ENCODE measurements around the gene ANXA2R. TPM values are rescaled to one million over a fixed set of nuclear protein-coding genes. Genes with fewer than 3 reads are reported as not detected.

The ANXA2R gene
- total RNA-seq, 4 donors from 2014 or later = 1.5 to 4.2 (median 2.0) TPM

GRCh38 chr5:43014522-43014921 lies 25.6 kb downstream of the ANXA2R start:
- no peak overlapping the region for H3K27ac ChIP-seq (replicated peaks in 1 of 4)
- DNase-seq (ENCODE audit: extremely low spot score) = no peak
- no peak overlapping the region for H3K4me3 ChIP-seq
- TF ChIP-seq EP300 (IDR thresholded peaks at IDR 0.05) = no peak
- TF ChIP-seq CTCF (IDR thresholded peaks at IDR 0.05) = no peak
- TF ChIP-seq POLR2AphosphoS5 (IDR thresholded peaks at IDR 0.05) = no peak
- TF ChIP-seq POLR2A (IDR thresholded peaks at IDR 0.05; ENCODE audit: low read depth) = no peak
- H3K27me3 ChIP-seq = peaks cover 0 to 59% (median 27%) of the 10 kb centered on the region in 4 donors
- H3K36me3 ChIP-seq = no peaks in the 10 kb centered on the region
- H3K4me1 ChIP-seq = peaks cover 4 to 25% (median 12%) of the 10 kb centered on the region in 4 donors
- no peaks in the 10 kb centered on the region for H3K9me3 ChIP-seq
- intact Hi-C loops (cut with DNase I) = no loop called here

GRCh38 chr5:43010935-43011315 lies 29.2 kb downstream of the ANXA2R start:
- Histone ChIP-seq H3K27me3 (peaks cover 3 to 59% (median 27%) of the 10 kb centered on the region in 4 donors), H3K36me3 (no peaks in the 10 kb centered on the region), H3K9me3 (no peaks in the 10 kb centered on the region), H3K4me3 (no peak overlapping the region), H3K4me1 (peaks cover 4 to 27% (median 14%) of the 10 kb centered on the region in 4 donors), H3K27ac (replicated peaks in 1 of 4) (peak overlapping the region in 2 of 4 donors; percentile 77 to 84)
- TF ChIP-seq POLR2AphosphoS5 (IDR thresholded peaks at IDR 0.05) (peak in 1 of 2 donors; percentile 9), EP300 (IDR thresholded peaks at IDR 0.05) (no peak), POLR2A (IDR thresholded peaks at IDR 0.05; ENCODE audit: low read depth) (no peak), CTCF (IDR thresholded peaks at IDR 0.05) (no peak)
- intact Hi-C loops (cut with DNase I) = no loop called here
- DNase-seq (ENCODE audit: extremely low spot score) = no peak
- WGBS = 63% methylated on average over 3 of the region's 3 CpGs

- TF ChIP-seq POLR2AphosphoS5 (IDR thresholded peaks at IDR 0.05) (peak; percentile 77 to 89), CTCF (IDR thresholded peaks at IDR 0.05) (no peak), POLR2A (IDR thresholded peaks at IDR 0.05; ENCODE audit: low read depth) (no peak)
- Histone ChIP-seq H3K36me3 (no peaks in the 10 kb centered on the region), H3K27ac (replicated peaks in 1 of 4) (peak overlapping the region; percentile 60 to 87 (median 80)), H3K4me1 (peaks cover 4 to 27% (median 14%) of the 10 kb centered on the region in 4 donors), H3K27me3 (peaks cover 3 to 78% (median 32%) of the 10 kb centered on the region in 4 donors), H3K4me3 (peak overlapping the region; percentile 49 to 60 (median 50)), H3K9me3 (no peaks in the 10 kb centered on the region)
- 13% methylated on average over 16 of the region's 35 CpGs for WGBS
- DNase-seq (ENCODE audit: extremely low spot score) = peak; percentile 91
- intact Hi-C loops (cut with DNase I) = no loop called here
Observed at GRCh38 chr5:43008363-43009153, 31.6 kb downstream of the ANXA2R start.

GRCh38 chr5:43007911-43008362 lies 32.2 kb downstream of the ANXA2R start:
- Histone ChIP-seq H3K4me3 (peak overlapping the region; percentile 49 to 60 (median 50)), H3K4me1 (peaks cover 4 to 27% (median 14%) of the 10 kb centered on the region in 4 donors), H3K27me3 (peaks cover 3 to 84% (median 32%) of the 10 kb centered on the region in 4 donors), H3K36me3 (no peaks in the 10 kb centered on the region), H3K9me3 (no peaks in the 10 kb centered on the region), H3K27ac (replicated peaks in 1 of 4) (peak overlapping the region; percentile 60 to 87 (median 80))
- intact Hi-C loops (cut with DNase I) = no loop called here
- peak; percentile 91 for DNase-seq (ENCODE audit: extremely low spot score)
- TF ChIP-seq CTCF (IDR thresholded peaks at IDR 0.05) = no peak
- peak in 1 of 2 donors; percentile 45 for TF ChIP-seq POLR2AphosphoS5 (IDR thresholded peaks at IDR 0.05)
- 3% methylated on average over 25 of the region's 25 CpGs for WGBS
